Head of caudate nucleus (tissue), 42 donors: Measurements from ENCODE around the gene PNPO.
A peak's percentile ranks its signal among the peaks of the same experiment; 100 is the strongest.

Source experiments
- DNase-seq, 42 donors: peaks; one replicate each; pipeline versions ENCODE4 v3.0.0 to v3.0.0-alpha.2; 2020 to 2021; ENCODE audit warnings: mixed read lengths in 7 of 42
- intact Hi-C: fragments of 100-400 bp; cut with DNase I; formaldehyde crosslinking; loops from one replicate; pipeline ENCODE4 v1.15.0; 2022

Gene PNPO

DNA sequence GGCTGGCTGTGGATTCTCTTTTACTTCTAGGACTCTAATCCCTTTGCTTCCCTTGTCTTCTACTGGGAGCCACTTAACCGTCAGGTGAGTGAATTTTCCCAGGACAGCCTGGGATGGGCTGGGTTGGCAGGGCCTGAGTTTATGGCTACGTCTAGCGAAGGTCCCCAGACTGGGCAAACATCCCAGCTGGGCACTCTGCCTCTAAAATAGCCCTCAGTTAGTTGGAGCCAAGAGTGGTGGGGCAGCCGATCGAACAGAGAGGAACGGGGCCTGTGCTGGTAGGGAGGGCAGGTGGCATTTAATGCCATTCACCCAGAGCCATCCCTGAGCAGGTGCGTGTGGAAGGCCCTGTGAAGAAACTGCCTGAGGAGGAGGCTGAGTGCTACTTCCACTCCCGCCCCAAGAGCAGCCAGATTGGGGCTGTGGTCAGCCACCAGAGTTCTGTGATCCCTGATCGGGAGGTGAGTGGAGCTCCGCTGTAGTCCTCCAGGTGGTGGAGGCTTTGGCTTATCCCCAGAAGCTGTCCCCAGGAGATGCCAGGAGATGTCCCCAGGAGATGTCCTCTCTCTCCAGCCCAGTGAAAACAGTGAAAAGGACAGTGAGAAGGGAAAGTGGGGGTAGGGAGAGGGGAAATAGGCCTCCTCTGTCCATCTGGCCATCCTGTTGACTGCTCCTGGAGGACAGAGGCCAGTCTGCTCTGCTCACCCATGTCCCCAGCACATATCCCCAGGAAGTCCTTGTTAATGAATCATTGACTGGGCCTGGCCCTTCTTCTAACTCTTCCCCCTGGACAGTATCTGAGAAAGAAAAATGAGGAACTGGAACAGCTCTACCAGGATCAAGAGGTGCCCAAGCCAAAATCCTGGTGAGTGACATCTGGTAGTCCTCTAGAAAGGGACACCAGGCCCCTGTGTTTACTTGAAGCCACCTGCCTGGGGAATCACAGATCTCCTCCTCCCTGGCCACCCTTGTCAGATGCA lies 4.4 kb downstream of the PNPO start:
- DNase-seq: peak in 11 of 42 donors; percentile 17 to 41 (median 32)
- intact Hi-C loops: no loop called here

DNA sequence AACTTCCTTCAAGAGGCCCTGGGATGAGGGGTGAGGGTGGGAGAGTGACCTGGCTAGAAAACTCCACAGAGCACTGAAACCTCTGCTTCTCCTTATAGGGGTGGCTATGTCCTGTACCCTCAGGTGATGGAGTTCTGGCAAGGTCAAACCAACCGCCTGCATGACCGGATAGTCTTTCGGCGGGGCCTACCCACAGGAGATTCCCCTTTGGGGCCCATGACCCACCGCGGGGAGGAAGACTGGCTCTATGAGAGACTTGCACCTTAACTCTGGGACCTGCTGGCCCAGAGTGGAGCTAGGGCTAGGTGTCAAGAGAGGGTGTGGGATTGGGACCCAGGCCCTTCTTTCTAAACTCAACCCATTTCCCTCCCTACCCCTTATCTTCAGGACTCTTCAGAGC lies 5.1 kb downstream of the PNPO start:
- DNase-seq: no peak
- intact Hi-C loops: no loop called here

DNA sequence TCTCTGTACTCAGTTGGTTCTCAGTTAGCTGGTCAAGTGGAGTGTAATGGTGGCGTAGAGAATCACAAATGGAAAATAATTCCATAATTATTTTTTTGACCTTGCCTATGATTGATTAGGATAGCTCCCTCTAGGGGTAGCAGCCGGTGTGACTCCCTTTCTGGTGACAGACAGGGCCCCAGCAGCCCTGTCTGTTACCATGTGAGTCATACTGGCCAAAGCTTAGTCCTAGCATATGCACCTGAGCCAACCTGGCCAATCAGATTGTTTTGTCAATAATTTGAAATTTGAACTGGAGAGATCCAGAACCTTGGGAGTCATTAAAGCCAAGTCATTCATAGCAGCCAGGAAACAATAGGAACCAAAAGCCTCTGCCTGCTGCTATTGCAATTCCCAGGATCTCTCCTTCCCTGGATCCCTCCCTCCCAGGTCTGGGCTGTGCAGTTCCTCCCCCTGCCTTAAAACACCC lies 5.6 kb downstream of the PNPO start:
- DNase-seq: peak; percentile 39 to 88 (median 72)
- intact Hi-C loops: no loop called here

DNA sequence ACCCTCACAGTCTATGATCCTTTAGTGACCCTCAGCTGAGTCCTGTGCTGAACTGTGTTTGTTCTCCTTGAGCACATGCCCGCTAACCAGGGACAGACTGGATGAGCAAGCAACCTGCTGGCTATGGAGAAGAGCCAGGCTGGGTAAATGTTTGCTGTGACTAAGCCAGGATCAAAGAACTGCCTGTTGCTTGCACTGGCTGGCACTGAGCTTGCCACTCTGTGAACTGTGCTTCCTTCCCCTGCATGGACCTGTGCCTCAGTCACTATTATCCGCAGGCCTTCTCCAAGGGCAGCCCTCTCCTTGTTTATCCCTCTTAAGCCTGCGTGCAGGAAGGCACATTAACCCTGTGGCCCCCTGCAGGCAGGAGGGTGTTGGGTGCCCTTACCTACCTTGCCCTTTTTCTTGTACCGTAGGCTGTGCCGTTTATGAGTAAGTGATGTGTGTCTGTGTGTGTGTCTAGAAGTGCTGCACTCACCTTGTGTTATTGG lies 7.4 kb downstream of the PNPO start:
- intact Hi-C loops: loop anchor here (2.0 kb wide), 1 partner anchor 68 kb away; no protein-coding TSS in a partner anchor
- DNase-seq: no peak

DNA sequence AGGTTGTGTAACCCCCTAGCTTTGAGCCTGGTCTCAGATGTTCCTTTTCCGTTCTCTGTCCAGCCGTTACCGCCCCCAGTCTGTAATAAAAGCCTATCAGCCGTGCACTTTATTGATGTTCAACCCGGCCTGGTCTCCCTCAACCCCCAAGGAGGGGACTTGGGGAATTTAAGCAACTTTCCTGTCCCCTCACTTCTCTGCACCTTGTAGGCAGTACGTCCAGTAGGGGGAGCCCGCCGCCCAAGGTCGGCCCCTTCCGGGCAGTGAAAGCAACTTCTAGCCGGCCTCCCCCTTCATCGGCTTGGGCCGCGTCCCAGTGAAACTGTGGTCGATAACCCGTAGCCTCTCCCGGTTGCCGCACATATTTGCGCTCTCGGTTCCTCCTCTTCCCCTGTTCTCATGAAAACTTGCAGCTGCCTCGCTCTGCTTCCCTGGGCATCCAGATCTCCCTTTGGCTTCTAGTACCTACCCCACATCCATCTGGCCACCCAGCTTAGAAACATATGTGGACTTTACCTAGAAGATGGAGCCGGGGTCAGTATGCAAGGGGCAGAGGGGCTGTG lies 7.9 kb downstream of the PNPO start:
- intact Hi-C loops: loop anchor here (2.0 kb wide), 1 partner anchor 68 kb away; no protein-coding TSS in a partner anchor
- DNase-seq: peak; percentile 75 to 95 (median 88)

DNA sequence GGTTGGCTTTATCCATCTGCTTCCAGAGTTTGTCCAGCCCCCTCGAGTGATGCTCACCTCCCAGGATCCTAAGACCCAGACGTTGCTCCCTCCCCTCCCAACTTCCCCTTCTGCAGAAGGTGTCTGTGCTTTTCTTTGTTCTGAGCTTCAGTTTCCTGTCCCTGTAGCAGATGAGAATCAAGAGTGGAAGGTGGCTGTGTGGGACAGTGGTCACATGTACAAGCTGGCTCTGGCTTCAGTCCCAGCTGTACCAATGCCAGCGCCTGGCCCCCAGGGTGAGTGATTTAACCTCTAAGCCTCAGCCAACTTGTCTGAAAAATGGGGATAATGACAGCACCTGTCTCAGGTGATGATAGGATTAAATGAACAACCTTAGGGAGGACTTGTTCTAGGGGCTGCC lies 8.6 kb downstream of the PNPO start:
- intact Hi-C loops: loop anchor here (2.0 kb wide), 1 partner anchor 67 kb away; no protein-coding TSS in a partner anchor
- no peak for DNase-seq

DNA sequence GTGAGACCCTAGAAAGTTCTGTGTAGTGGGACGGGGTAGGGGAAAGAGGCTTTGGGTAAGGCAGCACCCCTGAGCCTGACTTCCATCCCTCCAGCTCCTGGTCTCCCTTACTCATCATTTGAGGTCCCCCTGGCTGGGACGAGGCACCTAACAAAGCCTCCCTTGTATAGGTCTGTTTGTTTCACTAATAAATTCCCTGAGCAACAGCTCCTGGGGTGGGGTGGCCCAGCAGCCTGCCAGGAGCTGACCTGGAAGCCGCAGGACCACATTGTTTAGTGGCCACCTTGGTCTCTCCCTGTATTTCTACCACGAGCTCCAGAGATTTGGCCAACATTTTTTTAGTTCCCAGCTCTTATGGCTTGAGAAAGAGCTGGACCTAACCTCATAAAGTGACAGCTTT lies 9.1 kb downstream of the PNPO start:
- intact Hi-C loops: no loop called here
- no peak for DNase-seq

DNA sequence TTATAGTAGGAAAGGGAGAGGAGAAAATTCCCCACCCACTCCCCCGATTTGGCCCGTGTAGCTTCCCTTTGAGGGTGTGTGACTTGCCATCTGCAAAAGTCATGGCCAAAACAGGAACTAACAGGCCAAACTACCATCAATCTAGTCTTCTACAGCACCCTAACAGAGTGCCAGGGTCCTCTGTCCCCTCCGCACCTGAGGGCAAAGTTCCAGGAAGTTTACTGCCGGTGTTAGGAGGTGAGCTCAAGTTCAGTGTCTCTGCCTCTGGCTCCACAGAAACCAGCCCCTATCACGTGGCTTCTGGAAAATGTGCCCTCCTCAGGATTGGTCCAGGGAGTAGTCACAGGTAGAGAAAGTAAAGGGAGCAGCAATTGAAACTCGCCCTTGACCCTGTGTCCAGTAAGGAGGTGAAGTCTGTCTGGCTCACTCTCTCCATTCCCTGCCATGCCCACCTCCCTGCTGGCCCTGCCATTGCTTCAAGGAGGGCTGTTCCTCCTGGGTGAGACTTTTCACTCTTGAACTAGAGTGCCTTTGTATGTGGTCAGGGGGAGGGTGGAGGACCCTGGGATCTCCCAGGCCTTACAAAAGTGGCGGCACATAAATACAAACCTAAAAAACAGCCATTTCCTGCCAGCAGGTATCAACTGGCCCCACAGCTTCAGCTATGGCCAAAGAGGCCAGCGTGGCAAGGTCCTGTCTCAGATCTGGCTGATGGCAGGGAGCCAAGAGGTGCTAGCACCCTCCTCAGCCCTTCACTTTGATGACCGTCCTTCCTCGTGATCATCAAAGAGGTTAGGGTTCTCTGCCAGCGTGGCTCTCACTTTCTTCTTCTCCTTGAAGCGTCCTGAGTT lies 11.0 kb downstream of the PNPO start:
- DNase-seq: no peak
- intact Hi-C loops: no loop called here

DNA sequence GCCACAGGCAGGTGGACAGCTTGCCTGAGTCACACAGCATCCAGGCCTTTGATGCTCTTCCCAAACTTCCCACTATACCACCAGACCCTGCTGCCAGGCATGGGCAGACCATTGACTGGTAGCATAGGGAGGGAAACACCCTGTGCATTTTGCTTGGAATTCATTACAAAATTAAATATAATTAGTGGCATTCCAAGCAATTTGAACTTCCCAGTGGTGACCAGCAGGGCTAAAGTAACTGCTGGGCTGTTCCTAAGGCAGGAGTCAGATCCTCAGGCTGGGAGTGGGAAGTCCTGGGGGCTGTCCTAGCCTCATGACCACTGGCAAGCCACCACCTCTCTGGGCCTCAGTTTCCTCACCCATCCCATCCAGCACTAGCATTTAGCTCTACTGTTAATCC lies 12.5 kb downstream of the PNPO start:
- intact Hi-C loops: no loop called here
- DNase-seq: no peak

DNA sequence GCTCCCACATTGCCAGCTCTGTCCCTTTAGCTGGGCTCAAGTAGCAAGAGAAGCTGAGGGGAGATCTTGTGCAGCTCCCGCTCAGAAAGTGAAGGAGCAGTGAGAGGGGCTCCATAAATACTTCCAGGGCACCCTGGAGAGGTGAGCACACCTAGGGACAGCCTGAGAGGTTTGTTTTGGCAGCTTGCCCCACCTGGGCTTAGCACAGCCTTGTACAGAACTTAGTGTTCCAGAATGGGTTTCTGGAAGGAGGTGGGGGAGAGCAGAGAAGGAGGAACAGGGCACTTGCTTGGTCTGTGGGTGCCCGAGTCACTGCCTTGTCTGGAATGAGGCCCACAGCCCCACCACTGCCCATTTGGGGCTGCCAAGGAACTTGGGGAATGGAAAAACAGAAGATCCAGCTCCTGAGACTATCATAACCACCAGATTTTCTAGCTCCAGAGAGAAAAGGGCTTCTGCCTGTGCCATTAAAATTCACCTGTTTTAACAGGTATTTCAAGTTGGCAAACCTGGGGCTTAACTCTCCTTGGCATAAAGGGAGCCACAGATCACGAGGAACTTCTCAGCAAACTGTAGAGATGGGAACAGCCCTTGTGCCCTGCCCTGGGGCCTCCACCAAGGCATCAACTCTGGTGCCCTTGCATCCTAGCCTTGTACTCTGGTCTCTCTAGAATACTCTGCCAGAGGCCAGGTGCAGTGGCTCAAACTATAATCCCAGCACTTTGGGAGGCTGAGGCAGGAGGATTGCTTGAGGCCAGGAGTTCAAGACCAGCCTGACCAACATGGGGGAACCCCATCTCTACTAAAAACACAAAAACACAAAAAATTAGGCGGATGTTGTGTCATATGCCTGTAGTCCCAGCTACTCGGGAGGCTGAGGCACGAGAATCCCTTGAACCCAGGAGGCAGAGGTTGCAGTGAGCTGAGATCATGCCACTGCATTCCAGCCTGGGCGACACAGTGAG lies 14.4 kb downstream of the PNPO start:
- DNase-seq: no peak
- intact Hi-C loops: no loop called here

DNA sequence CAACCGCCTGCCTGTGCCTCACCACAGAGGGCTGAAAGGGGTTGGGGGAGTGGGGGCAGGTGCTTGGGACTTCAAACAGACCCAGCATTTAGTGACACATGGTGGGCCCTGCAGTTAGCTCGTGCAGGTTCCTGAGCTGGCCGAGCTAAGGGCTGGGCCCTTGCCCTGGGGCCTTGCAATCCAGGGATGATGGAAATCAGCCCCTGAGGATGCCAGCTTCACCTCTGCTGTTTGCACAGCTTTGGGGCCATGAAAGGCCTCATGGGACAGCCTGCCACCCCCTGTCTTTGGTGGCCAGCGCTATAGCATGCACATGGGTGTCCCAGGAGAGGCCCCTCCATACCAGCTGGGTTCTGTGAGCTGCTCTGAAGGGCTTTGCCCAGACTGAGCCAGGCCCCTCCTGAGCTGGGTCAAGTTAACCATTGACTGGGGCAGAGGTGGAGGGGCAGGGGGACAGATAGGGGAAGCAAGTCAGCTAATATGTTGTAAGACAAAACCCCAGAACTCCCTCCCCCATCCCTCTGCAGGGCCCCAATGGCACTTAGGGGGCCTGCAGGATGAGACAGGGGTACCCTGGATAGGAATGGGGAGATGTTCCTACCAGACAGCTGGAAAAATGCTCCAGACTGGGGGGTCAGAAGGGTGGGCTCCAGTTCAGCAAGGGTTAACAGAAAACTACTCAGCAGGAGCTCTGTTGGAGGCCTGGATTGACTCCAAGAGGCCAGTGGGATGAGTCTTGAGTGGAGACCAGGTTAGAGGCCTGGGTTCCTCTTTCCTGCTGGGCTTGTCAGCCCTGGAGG lies 15.6 kb downstream of the PNPO start:
- intact Hi-C loops: no loop called here
- no peak for DNase-seq

DNA sequence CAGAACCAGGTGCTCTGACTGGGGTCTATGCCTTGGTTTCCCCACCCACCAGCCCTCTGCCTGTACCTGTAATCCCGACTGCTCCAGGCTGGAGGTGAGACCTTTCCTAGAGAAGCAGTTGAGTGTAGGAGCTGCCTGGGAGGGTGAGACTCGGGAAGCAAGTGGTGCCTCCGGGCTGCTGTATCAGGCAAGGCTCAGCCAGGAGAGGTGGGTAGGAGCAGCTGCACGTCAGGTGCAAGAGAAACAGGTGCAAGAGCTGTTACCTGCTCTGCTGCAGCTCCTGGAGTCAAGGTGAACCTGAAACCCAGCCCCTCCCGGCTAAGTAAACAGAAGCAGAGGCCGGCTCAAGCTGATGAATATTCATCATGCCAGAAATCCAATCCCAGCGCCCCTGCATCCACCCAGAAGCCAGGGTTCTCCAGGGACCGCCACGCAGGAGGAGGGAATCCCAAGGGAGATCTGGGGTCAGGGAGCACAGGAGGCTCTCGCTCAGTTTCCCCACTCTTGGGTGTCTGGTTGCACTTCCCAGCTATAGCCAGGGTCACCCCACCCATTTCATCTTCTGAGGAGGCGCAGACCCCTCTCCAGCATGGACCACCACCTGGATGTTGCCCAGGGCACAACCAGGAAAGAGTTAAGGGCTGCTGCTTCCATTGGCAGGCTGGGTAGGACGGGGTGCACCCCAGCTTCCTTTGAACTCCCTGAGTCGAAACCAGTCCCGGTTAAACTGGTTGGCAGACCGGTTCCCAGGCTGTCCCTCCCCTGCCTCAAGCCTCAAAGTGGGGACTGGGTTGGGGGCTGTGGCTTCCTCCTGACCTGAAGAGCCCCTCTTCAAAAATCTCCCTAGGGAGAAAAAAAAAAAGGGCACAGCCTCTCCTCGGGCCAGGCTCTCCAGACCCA lies 16.5 kb downstream of the PNPO start, which contains the start of gene PRR15L:
Gene PRR15L (minus strand): TSS at position 293 of the 900 bp plus-strand sequence. CDS start 4,649 bp downstream, outside the sequence.
- intact Hi-C loops: no loop called here
- peak in 4 of 42 donors; percentile 26 to 49 (median 32) for DNase-seq

DNA sequence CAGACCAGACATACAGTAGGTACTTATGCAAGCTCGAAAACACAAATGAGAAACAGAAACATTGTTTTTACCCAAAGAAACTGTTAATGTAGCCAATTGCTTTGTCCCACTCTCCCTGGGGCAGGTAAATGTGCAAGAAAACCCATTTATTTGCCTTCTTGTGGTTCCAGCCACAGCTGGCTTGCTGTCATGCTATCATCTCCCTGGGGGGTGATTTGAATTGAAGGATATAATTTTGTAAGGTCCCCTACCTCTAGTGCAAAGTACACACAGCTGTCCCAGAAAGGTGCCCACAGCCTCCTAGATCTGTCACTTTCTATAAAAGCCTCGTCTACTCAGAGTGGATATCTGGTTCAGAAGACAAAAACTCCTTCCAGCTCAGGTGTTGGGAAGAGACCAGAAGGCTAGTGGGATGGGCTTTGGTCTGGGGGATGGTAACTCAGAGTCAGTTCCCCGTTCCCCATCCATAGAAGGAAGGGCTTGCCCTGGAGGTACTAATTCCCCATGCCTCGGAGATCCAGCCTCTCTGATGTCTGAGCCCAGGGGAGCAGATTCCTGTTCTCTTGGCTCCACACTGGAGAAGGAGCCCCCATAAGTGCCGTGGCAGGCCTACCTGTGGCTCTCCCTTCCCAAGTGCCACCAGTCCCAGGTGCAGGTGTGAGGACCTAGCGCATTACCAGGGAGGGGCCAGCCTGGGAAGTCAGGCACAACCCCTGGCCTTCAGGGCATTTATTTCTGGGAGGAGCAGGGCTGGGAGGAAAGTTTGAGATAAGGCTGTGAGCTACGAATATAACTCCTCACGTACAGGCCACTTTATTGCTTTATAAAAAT lies 18.7 kb downstream of the PNPO start:
- DNase-seq: no peak
- intact Hi-C loops: no loop called here

DNA sequence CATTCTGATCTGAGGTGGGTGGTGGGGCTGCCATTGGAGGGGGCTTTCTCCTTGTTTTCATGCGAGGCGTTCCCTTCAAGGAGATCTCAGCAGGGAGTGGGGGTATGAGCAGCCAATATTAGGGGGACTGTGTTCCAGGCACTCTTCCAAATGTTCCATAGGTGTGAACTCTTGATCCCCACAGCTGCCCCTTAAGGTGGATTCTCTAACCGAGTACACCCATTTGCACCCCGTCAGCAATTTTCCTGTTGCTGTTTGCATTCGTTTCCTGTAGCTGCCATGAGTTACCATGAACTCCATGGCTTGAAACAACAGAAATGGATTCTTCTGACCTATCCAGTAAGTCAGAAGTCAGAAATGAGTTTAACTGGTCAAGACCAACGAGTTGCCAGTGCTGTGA lies 20.0 kb downstream of the PNPO start:
- no peak for DNase-seq
- intact Hi-C loops: no loop called here

DNA sequence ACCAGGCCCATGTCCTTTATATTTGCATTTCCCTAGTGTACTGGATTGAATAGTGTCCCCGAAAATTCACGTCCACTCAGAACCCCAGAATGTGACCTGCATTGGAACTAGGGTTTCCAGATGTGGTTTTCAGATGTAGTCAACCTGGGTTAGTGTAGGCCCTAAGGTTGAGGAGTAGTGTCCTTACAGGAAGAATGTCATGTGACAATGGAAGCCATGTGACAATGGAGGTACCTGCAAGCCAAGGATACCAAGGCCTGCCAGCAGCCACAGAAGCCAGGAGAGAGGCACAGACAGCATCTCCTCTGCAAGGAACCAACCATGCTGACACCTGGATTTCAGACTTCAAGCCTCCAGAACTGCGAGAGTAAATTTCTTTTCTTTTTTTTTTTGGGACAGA lies 21.5 kb downstream of the PNPO start:
- intact Hi-C loops: no loop called here
- no peak for DNase-seq
